ACC112 (cell line): ENCODE results near the gene ZNF672.
A peak's percentile ranks its signal among the peaks of the same experiment; 100 is the strongest.

Experiments used
- H2AFZ ChIP-seq: fragments of 200-600 bp; sonication (generic); one replicate; pipeline ENCODE4 v1.6.0; 2017; ENCODE audit warnings: antibody characterized with exemption, low read length; ENCODE audit not compliant: unreplicated experiment
- H3K27ac ChIP-seq: fragments of 200-600 bp; sonication (generic); 2 replicates; pipeline ENCODE4 v1.5.1; 2014; ENCODE audit warnings: low read depth, mild to moderate bottlenecking, antibody characterized with exemption, low read length, moderate library complexity
- H3K27me3 ChIP-seq: fragments of 200-600 bp; sonication (generic); 2 replicates; pipeline ENCODE4 v1.6.1; 2014; ENCODE audit warnings: mild to moderate bottlenecking, antibody characterized with exemption, low read length, moderate library complexity, mixed read lengths; ENCODE audit not compliant: insufficient read depth
- H3K36me3 ChIP-seq: fragments of 200-600 bp; sonication (generic); 2 replicates; pipeline ENCODE4 v1.6.1; 2016; ENCODE audit warnings: mild to moderate bottlenecking, antibody characterized with exemption, low read length, moderate library complexity, mixed read lengths; ENCODE audit not compliant: insufficient read depth
- H3K4me1 ChIP-seq: fragments of 200-600 bp; sonication (generic); one replicate; pipeline ENCODE4 v1.6.1; 2016; ENCODE audit warnings: low read length, mixed read lengths; ENCODE audit not compliant: insufficient read depth, unreplicated experiment, control insufficient read depth
- H3K4me3 ChIP-seq: fragments of 200-600 bp; sonication (generic); 2 replicates; pipeline ENCODE4 v1.5.1; 2014; ENCODE audit warnings: mild to moderate bottlenecking, low read depth, low read length
- H3K79me2 ChIP-seq: fragments of 200-600 bp; sonication (generic); one replicate; pipeline ENCODE4 v1.6.0; 2016; ENCODE audit warnings: low read length; ENCODE audit not compliant: control insufficient read depth, unreplicated experiment, insufficient read depth

The ZNF672 gene

GRCh38 chr1:248834343-248834940 lies 3.6 kb upstream of the ZNF672 start:
- Histone ChIP-seq H3K4me1 (peaks cover 6% of the 10 kb centered on the region), H3K27me3 (no peaks in the 10 kb centered on the region), H3K79me2 (peaks cover 6% of the 10 kb centered on the region), H3K27ac (no peak overlapping the region), H3K36me3 (no peaks in the 10 kb centered on the region), H2AFZ (no peak overlapping the region), H3K4me3 (no peak overlapping the region)

GRCh38 chr1:248837045-248837780 lies 811 bp upstream of the ZNF672 start:
- H3K79me2 ChIP-seq, result peaks cover 19% of the 10 kb centered on the region
- H3K27me3 ChIP-seq, result no peaks in the 10 kb centered on the region
- H3K4me1 ChIP-seq, result peaks cover 19% of the 10 kb centered on the region
- H3K27ac ChIP-seq, result peak overlapping the region; percentile 17; the same call in 1 of the 2 replicates
- H3K36me3 ChIP-seq, result no peaks in the 10 kb centered on the region
- peak overlapping the region; percentile 90 for H3K4me3 ChIP-seq
- H2AFZ ChIP-seq, result peak overlapping the region; percentile 74

DNA sequence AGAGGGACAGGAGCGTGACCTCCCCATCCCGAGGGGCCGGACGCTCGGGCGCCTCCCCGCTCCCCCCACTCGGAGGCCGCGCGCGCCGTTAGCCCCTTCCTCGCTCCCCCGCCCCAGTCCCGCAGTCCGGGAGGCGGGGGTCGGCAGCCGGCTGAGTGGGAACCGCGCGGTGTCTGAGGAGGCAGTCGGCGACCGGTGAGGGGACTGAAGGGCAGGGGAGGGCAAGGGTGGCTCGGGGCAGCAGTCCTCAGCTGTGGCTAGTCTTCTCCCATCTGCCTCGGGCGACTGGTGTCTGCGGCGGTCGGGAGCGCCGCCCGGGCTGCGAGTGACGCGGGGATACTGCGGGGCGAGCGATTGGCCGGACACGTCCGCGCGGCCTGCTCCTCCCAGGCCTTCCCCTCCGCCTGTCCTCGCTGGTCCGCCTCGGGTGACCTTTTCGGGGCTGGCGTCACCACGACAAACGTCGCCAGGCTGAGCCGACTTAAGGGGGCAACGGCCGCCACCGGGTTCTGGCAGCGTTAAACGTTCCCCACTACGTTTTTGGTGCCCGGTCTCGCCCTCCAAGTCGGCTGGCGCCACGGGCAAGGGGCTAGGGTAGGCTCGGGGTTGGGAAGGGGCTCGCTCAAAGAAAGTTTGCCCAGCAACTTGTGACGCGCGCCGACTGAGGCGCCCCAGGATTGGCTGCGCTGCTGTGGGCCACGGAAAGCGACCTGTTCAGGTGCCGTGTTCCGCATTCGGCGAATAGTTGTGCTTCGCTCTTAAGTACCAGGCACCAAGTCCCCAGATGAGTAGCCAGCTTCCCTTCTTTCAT lies 538 bp downstream of the ZNF672 start:
- peaks cover 31% of the 10 kb centered on the region for H3K79me2 ChIP-seq
- peak overlapping the region; percentile 62 for H2AFZ ChIP-seq
- H3K4me3 ChIP-seq, result peak overlapping the region; percentile 90
- H3K4me1 ChIP-seq, result peaks cover 30% of the 10 kb centered on the region
- H3K36me3 ChIP-seq, result no peaks in the 10 kb centered on the region
- no peaks in the 10 kb centered on the region for H3K27me3 ChIP-seq
- peak overlapping the region; percentile 96 for H3K27ac ChIP-seq

DNA sequence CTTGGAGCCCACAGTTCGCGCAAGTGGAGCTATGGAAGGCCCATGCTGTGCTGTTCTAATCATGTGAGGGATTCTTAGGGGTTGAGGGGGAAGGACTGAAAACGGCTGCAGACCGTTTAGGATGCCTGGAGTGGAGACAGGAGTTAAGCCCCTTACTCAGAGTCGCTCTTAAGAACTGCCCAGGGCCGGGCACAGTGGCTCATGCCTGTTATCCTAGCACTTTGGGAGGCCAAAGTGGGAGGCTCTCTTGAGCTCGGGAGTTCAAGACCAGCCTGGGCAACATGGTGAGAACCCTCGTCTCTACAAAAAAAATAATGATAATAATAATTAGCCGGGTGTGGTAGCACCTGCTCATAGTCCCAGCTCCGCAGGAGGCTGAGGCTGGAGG lies 1.1 kb downstream of the ZNF672 start:
- no peaks in the 10 kb centered on the region for H3K36me3 ChIP-seq
- peak overlapping the region; percentile 62 for H2AFZ ChIP-seq
- peak overlapping the region; percentile 96 for H3K27ac ChIP-seq
- peak overlapping the region; percentile 90 for H3K4me3 ChIP-seq
- no peaks in the 10 kb centered on the region for H3K27me3 ChIP-seq
- H3K4me1 ChIP-seq, result peaks cover 30% of the 10 kb centered on the region
- H3K79me2 ChIP-seq, result peaks cover 35% of the 10 kb centered on the region

DNA sequence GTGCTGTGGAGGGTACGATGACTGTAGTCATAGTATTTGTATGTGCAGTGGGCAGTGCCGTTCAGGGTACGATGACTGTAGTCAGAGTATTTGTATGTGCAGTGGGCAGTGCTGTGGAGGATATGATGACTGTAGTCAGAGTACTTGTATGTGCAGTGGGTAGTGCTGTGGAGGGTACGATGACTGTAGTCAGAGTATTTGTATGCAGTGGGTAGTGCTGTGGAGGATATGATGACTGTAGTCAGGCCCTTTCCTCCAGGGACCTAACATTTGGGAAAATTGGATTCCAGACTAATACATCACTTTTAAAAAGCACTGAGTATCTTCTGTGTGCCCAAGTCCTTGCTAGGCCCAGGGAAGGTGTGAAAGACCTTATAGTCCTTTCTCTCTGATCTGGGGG lies 2.9 kb downstream of the ZNF672 start:
- Histone ChIP-seq H3K79me2 (peaks cover 35% of the 10 kb centered on the region), H3K27ac (peak overlapping the region; percentile 52), H3K4me3 (no peak overlapping the region)

GRCh38 chr1:248841702-248842395 lies 3.8 kb downstream of the ZNF672 start:
- Histone ChIP-seq H3K79me2 (peaks cover 35% of the 10 kb centered on the region), H2AFZ (no peak overlapping the region)

More for the DNA sequence above, 2.9 kb downstream of the ZNF672 start:
- Histone ChIP-seq H3K4me1 (peaks cover 30% of the 10 kb centered on the region), H3K27me3 (no peaks in the 10 kb centered on the region), H2AFZ (no peak overlapping the region), H3K36me3 (0 out of 2 replicates have a peak, but pooled peaks cover 7% of the 10 kb centered on the region)

DNA sequence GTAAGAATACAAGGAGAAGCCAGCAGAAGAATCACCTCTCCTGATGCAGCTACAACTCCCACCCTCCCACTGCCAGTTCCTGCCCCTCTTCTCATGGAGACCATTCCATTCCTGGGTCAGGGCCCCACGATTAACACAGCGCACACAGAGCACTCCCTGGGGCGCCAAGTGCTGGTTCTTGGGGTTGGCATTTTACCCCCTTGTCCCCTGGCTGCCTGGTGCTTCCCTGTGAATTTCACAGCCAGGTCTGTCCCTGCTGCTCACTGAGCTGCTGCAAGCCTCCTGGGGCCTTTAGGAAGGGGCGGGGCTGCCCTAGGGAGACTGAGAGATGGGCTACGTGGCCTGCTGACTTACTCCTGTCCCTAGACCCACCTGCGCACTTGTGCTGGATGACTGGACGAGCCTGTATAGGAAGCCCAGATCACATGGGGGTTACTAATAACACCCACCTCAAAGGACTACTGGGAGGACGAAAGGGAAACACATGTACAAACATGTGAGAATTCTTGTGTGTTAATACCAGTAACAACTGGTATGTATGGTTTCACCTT lies 4.8 kb downstream of the ZNF672 start:
- Histone ChIP-seq H3K4me3 (no peak overlapping the region), H3K27me3 (no peaks in the 10 kb centered on the region), H3K36me3 (peaks cover 10% of the 10 kb centered on the region; the same call in 1 of the 2 replicates), H3K79me2 (peaks cover 35% of the 10 kb centered on the region), H3K4me1 (peaks cover 23% of the 10 kb centered on the region), H3K27ac (peak overlapping the region; percentile 46), H2AFZ (no peak overlapping the region)

More at GRCh38 chr1:248841702-248842395, 3.8 kb downstream of the ZNF672 start:
- no peaks in the 10 kb centered on the region for H3K27me3 ChIP-seq
- no peak overlapping the region for H3K4me3 ChIP-seq
- H3K36me3 ChIP-seq, result 0 out of 2 replicates have a peak, but pooled peaks cover 7% of the 10 kb centered on the region
- peaks cover 30% of the 10 kb centered on the region for H3K4me1 ChIP-seq
- peak overlapping the region; percentile 52 for H3K27ac ChIP-seq

- H3K79me2 ChIP-seq, result peaks cover 35% of the 10 kb centered on the region
These were observed 5.7 kb downstream of the ZNF672 start for GRCh38 chr1:248843687-248844086.

GRCh38 chr1:248844526-248844925 lies 6.5 kb downstream of the ZNF672 start:
- H3K27ac ChIP-seq, result no peak overlapping the region
- H3K27me3 ChIP-seq, result no peaks in the 10 kb centered on the region
- H3K4me3 ChIP-seq, result no peak overlapping the region
- peaks cover 28% of the 10 kb centered on the region for H3K79me2 ChIP-seq
- H2AFZ ChIP-seq, result no peak overlapping the region
- peaks cover 11% of the 10 kb centered on the region; the same call in 1 of the 2 replicates for H3K36me3 ChIP-seq
- H3K4me1 ChIP-seq, result peaks cover 23% of the 10 kb centered on the region

More at GRCh38 chr1:248843687-248844086, 5.7 kb downstream of the ZNF672 start:
- H3K27me3 ChIP-seq, result no peaks in the 10 kb centered on the region
- no peak overlapping the region for H2AFZ ChIP-seq
- H3K4me1 ChIP-seq, result peaks cover 23% of the 10 kb centered on the region
- H3K36me3 ChIP-seq, result peaks cover 11% of the 10 kb centered on the region; the same call in 1 of the 2 replicates
- H3K4me3 ChIP-seq, result no peak overlapping the region
- H3K27ac ChIP-seq, result no peak overlapping the region
